ENCODE measurements around the gene ZNF385B.

GRCh38 chr2:179898873-179899272 lies 37.5 kb upstream of the ZNF385B start:
- TF ChIP-seq EP300 (IDR thresholded peaks at IDR 0.05) (no peak), POLR2AphosphoS5 (IDR thresholded peaks at IDR 0.05) (no peak), POLR2A (IDR thresholded peaks at IDR 0.05) (no peak)
- TF ChIP-seq, protein P1, sequence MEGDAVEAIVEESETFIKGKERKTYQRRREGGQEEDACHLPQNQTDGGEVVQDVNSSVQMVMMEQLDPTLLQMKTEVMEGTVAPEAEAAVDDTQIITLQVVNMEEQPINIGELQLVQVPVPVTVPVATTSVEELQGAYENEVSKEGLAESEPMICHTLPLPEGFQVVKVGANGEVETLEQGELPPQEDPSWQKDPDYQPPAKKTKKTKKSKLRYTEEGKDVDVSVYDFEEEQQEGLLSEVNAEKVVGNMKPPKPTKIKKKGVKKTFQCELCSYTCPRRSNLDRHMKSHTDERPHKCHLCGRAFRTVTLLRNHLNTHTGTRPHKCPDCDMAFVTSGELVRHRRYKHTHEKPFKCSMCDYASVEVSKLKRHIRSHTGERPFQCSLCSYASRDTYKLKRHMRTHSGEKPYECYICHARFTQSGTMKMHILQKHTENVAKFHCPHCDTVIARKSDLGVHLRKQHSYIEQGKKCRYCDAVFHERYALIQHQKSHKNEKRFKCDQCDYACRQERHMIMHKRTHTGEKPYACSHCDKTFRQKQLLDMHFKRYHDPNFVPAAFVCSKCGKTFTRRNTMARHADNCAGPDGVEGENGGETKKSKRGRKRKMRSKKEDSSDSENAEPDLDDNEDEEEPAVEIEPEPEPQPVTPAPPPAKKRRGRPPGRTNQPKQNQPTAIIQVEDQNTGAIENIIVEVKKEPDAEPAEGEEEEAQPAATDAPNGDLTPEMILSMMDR (IDR thresholded peaks at IDR 0.05), result no peak
